Fibroblast of lung (primary cell): ENCODE results near the gene MS4A15. TPM values are rescaled to one million over a fixed set of nuclear protein-coding genes. Genes with fewer than 3 reads are reported as not detected.

Source experiments
- DNase-seq, 2 donors: peaks; one replicate each; pipeline versions ENCODE4 v3.0.0 to v3.0.0-alpha.2; 2010; ENCODE audit warnings: low read depth in 2 of 2
- H2AFZ ChIP-seq: 2 replicates; pipeline ENCODE4 v1.5.1; 2012; ENCODE audit warnings: low read length, control low read depth, inconsistent platforms
- H3K27ac ChIP-seq: 2 replicates; pipeline ENCODE4 v1.5.1; 2011; ENCODE audit warnings: low read length, control low read depth; ENCODE audit not compliant: insufficient read depth
- H3K27me3 ChIP-seq: 2 replicates; pipeline ENCODE4 v1.5.1; 2011; ENCODE audit warnings: mild to moderate bottlenecking, low read length; ENCODE audit not compliant: control insufficient read depth, insufficient read depth
- H3K36me3 ChIP-seq: 2 replicates; pipeline ENCODE4 v1.5.1; 2011; ENCODE audit warnings: low read length; ENCODE audit not compliant: control insufficient read depth, insufficient read depth
- H3K4me1 ChIP-seq: 2 replicates; pipeline ENCODE4 v1.5.1; 2011; ENCODE audit warnings: low read length; ENCODE audit not compliant: control insufficient read depth, insufficient read depth; ENCODE audit errors: extremely low read depth
- H3K4me2 ChIP-seq: 2 replicates; pipeline ENCODE4 v1.5.1; 2011; ENCODE audit warnings: low read length, control low read depth; ENCODE audit not compliant: insufficient read depth; ENCODE audit errors: extremely low read depth
- H3K4me3 ChIP-seq, 4 experiments: fragments of 200-600 bp in 1 of 4; sonication (generic) in 1 of 4; replicated peaks in 1 of 4; 2 replicates each; pipeline ENCODE4 v1.5.1; 2011 to 2016; ENCODE audit warnings: low read length in 4 of 4, low read depth in 3 of 4, mild to moderate bottlenecking in 3 of 4, control low read depth in 2 of 4, inconsistent platforms in 1 of 4, mixed read lengths in 1 of 4; ENCODE audit not compliant: insufficient read depth in 1 of 4; ENCODE audit errors: control extremely low read depth in 1 of 4
- H3K79me2 ChIP-seq: 2 replicates; pipeline ENCODE4 v1.5.1; 2012; ENCODE audit warnings: mild to moderate bottlenecking, low read length, inconsistent platforms; ENCODE audit not compliant: control insufficient read depth, insufficient read depth
- H3K9ac ChIP-seq: 2 replicates; pipeline ENCODE4 v1.5.1; 2011; ENCODE audit warnings: mild to moderate bottlenecking, low read length, control low read depth; ENCODE audit not compliant: insufficient read depth
- H3K9me3 ChIP-seq: 2 replicates; pipeline ENCODE4 v1.5.1; 2012; ENCODE audit warnings: low read depth, low read length; ENCODE audit not compliant: control insufficient read depth, insufficient read depth
- H4K20me1 ChIP-seq: 2 replicates; pipeline ENCODE4 v1.5.1; 2011; ENCODE audit warnings: low read length; ENCODE audit not compliant: control insufficient read depth, insufficient read depth; ENCODE audit errors: extremely low read depth
- CTCF ChIP-seq, 2 donors: IDR thresholded peaks in 1 of 2; conservative IDR thresholded peaks in 1 of 2; 1 replicate in 1 of 2; 2 replicates in 1 of 2; pipeline ENCODE4 v1.5.1; 2011 to 2012; ENCODE audit warnings: low read length in 2 of 2, control low read depth in 1 of 2, inconsistent platforms in 1 of 2, low read depth in 1 of 2, mild to moderate bottlenecking in 1 of 2
- EZH2 ChIP-seq: IDR thresholded peaks from 2 replicates; pipeline ENCODE4 v1.5.1; 2012; ENCODE audit warnings: low read length, control low read depth, mild to moderate bottlenecking; ENCODE audit errors: missing control alignments
- polyA plus RNA-seq, 2 donors: library from polyadenylated mRNA; depleted of rRNA in 1 of 2; stranded (reverse) in 1 of 2; unstranded in 1 of 2; fragments of >200 nt; gene quantifications; 2 replicates each; pipeline ENCODE4 v1.2.1, GENCODE V29; 2011 to 2012; ENCODE audit warnings: missing spikeins in 1 of 2
- total RNA-seq: library from RNA; depleted of rRNA; stranded (reverse); fragments of >200 nt; gene quantifications from 2 replicates; pipeline ENCODE4 v1.2.1, GENCODE V29; 2014

MS4A15 gene
- total and polyA plus RNA-seq, 2 donors (not counting 1 experiment from before 2014, with no cell fraction given) = not detected

GRCh38 chr11:60801194-60801593, 44.5 kb downstream of the MS4A15 start:
- H3K27ac ChIP-seq = no peak overlapping the region
- no peaks in the 10 kb centered on the region for H3K79me2 ChIP-seq
- no peak overlapping the region for H3K4me2 ChIP-seq
- TF ChIP-seq CTCF (conservative IDR thresholded peaks at IDR 0.05 in 1 of 2, IDR thresholded peaks at IDR 0.05 in 1 of 2; ENCODE audit: low read depth in 1 of 2, low read length in 2 of 2) (no peak), EZH2 (no peak)
- no peaks in the 10 kb centered on the region for H3K4me1 ChIP-seq
- H3K36me3 ChIP-seq = no peaks in the 10 kb centered on the region
- H3K9ac ChIP-seq = no peak overlapping the region
- no peaks in the 10 kb centered on the region for H3K9me3 ChIP-seq
- DNase-seq = no peak
- H3K4me3 ChIP-seq = no peak overlapping the region
- no peaks in the 10 kb centered on the region for H4K20me1 ChIP-seq
- no peak overlapping the region for H2AFZ ChIP-seq
- H3K27me3 ChIP-seq = peaks cover 8% of the 10 kb centered on the region

- H4K20me1 ChIP-seq = no peaks in the 10 kb centered on the region
- TF ChIP-seq EZH2 (no peak), CTCF (conservative IDR thresholded peaks at IDR 0.05 in 1 of 2, IDR thresholded peaks at IDR 0.05 in 1 of 2; ENCODE audit: low read depth in 1 of 2, low read length in 2 of 2) (no peak)
- no peak overlapping the region for H3K9ac ChIP-seq
- no peak overlapping the region for H3K4me3 ChIP-seq
- H3K79me2 ChIP-seq = no peaks in the 10 kb centered on the region
- H3K27me3 ChIP-seq = peaks cover 8% of the 10 kb centered on the region
- no peaks in the 10 kb centered on the region for H3K36me3 ChIP-seq
- no peak overlapping the region for H2AFZ ChIP-seq
- DNase-seq = no peak
- no peak overlapping the region for H3K27ac ChIP-seq
- no peaks in the 10 kb centered on the region for H3K4me1 ChIP-seq
- no peaks in the 10 kb centered on the region for H3K9me3 ChIP-seq
- H3K4me2 ChIP-seq = no peak overlapping the region
Measured at GRCh38 chr11:60803273-60803936, 46.7 kb downstream of the MS4A15 start.

- Histone ChIP-seq H3K9ac (no peak overlapping the region), H3K27me3 (no peaks in the 10 kb centered on the region), H3K4me3 (no peak overlapping the region), H3K4me2 (no peak overlapping the region), H2AFZ (no peak overlapping the region), H4K20me1 (no peaks in the 10 kb centered on the region), H3K4me1 (no peaks in the 10 kb centered on the region), H3K36me3 (no peaks in the 10 kb centered on the region), H3K27ac (no peak overlapping the region), H3K9me3 (no peaks in the 10 kb centered on the region), H3K79me2 (no peaks in the 10 kb centered on the region)
- no peak for TF ChIP-seq EZH2
- no peak for TF ChIP-seq CTCF (conservative IDR thresholded peaks at IDR 0.05 in 1 of 2, IDR thresholded peaks at IDR 0.05 in 1 of 2; ENCODE audit: low read depth in 1 of 2, low read length in 2 of 2)
- no peak for DNase-seq
Measured at GRCh38 chr11:60809249-60809648, 52.6 kb downstream of the MS4A15 start.
